ENCODE measurements around the gene CAPRIN2.
A peak's percentile ranks its signal among the peaks of the same experiment; 100 is the strongest.

The CAPRIN2 gene

GRCh38 chr12:30761730-30762129, 7.0 kb upstream of the CAPRIN2 start:
- DNase-seq (ENCODE audit: low spot score), result no peak

- no peak for DNase-seq (ENCODE audit: low spot score)
Observed at GRCh38 chr12:30757316-30757715, 2.6 kb upstream of the CAPRIN2 start.

- no peak for DNase-seq (ENCODE audit: low spot score)
Observed at GRCh38 chr12:30756074-30756473, 1.3 kb upstream of the CAPRIN2 start.

GRCh38 chr12:30755395-30755762, 628 bp upstream of the CAPRIN2 start:
- no peak for DNase-seq (ENCODE audit: low spot score)

- DNase-seq (ENCODE audit: low spot score), result no peak
Observed at GRCh38 chr12:30754383-30754749, 385 bp downstream of the CAPRIN2 start.

- DNase-seq (ENCODE audit: low spot score), result peak; percentile 43
Observed at GRCh38 chr12:30753751-30754382, 884 bp downstream of the CAPRIN2 start.

GRCh38 chr12:30753233-30753632, 1.5 kb downstream of the CAPRIN2 start:
- peak; percentile 43 for DNase-seq (ENCODE audit: low spot score)

GRCh38 chr12:30752255-30752654, 2.5 kb downstream of the CAPRIN2 start:
- no peak for DNase-seq (ENCODE audit: low spot score)

GRCh38 chr12:30748147-30748546, 6.6 kb downstream of the CAPRIN2 start:
- DNase-seq (ENCODE audit: low spot score), result no peak

GRCh38 chr12:30746190-30746589, 8.6 kb downstream of the CAPRIN2 start:
- DNase-seq (ENCODE audit: low spot score), result no peak

GRCh38 chr12:30744321-30744720, 10.4 kb downstream of the CAPRIN2 start:
- no peak for DNase-seq (ENCODE audit: low spot score)

GRCh38 chr12:30740274-30740673, 14.5 kb downstream of the CAPRIN2 start:
- no peak for DNase-seq (ENCODE audit: low spot score)

GRCh38 chr12:30739020-30739419, 15.7 kb downstream of the CAPRIN2 start:
- no peak for DNase-seq (ENCODE audit: low spot score)

GRCh38 chr12:30732954-30733637, 21.7 kb downstream of the CAPRIN2 start:
- no peak for DNase-seq (ENCODE audit: low spot score)

- DNase-seq (ENCODE audit: low spot score), result no peak
Observed at GRCh38 chr12:30730011-30730410, 24.7 kb downstream of the CAPRIN2 start.

- DNase-seq (ENCODE audit: low spot score), result no peak
Observed at GRCh38 chr12:30729547-30729946, 25.2 kb downstream of the CAPRIN2 start.

GRCh38 chr12:30726647-30727046, 28.1 kb downstream of the CAPRIN2 start:
- DNase-seq (ENCODE audit: low spot score), result no peak

GRCh38 chr12:30725739-30726138, 29.0 kb downstream of the CAPRIN2 start:
- DNase-seq (ENCODE audit: low spot score), result no peak

GRCh38 chr12:30719060-30719459, 35.7 kb downstream of the CAPRIN2 start:
- DNase-seq (ENCODE audit: low spot score), result no peak

GRCh38 chr12:30707613-30708342, 47.0 kb downstream of the CAPRIN2 start:
- no peak for DNase-seq (ENCODE audit: low spot score)

- DNase-seq (ENCODE audit: low spot score), result no peak
Observed at GRCh38 chr12:30706476-30706875, 48.3 kb downstream of the CAPRIN2 start.

GRCh38 chr12:30701056-30701455, 53.7 kb downstream of the CAPRIN2 start:
- DNase-seq (ENCODE audit: low spot score), result no peak

GRCh38 chr12:30700216-30700900, 54.4 kb downstream of the CAPRIN2 start:
- DNase-seq (ENCODE audit: low spot score), result no peak

Measured in cerebellar cortex (tissue), 1 donor.